Osteocyte (in vitro differentiated cells): Measurements from ENCODE around the gene TRIM8. TPM values are rescaled to one million over a fixed set of nuclear protein-coding genes. Genes with fewer than 3 reads are reported as not detected.

ENCODE experiments used
- DNase-seq: peaks from one replicate; pipeline ENCODE4 v3.0.0; 2021; ENCODE audit warnings: mixed read lengths; ENCODE audit not compliant: unreplicated experiment; ENCODE audit errors: extremely low spot score
- H3K27ac Mint-ChIP-seq: one replicate; pipeline ENCODE4 v1.8.0; 2021; ENCODE audit warnings: mild to moderate bottlenecking, mixed read lengths; ENCODE audit not compliant: unreplicated experiment
- H3K27me3 Mint-ChIP-seq: one replicate; pipeline ENCODE4 v1.8.0; 2021; ENCODE audit warnings: mixed read lengths; ENCODE audit not compliant: unreplicated experiment
- H3K36me3 Mint-ChIP-seq: one replicate; pipeline ENCODE4 v1.8.0; 2021; ENCODE audit warnings: mixed read lengths; ENCODE audit not compliant: unreplicated experiment
- H3K4me1 Mint-ChIP-seq: one replicate; pipeline ENCODE4 v1.8.0; 2021; ENCODE audit warnings: mixed read lengths; ENCODE audit not compliant: unreplicated experiment
- H3K4me3 Mint-ChIP-seq: one replicate; pipeline ENCODE4 v1.8.0; 2021; ENCODE audit warnings: mild to moderate bottlenecking, moderate library complexity, mixed read lengths; ENCODE audit not compliant: unreplicated experiment
- H3K9me3 Mint-ChIP-seq: one replicate; pipeline ENCODE4 v1.8.0; 2021; ENCODE audit warnings: mixed read lengths; ENCODE audit not compliant: unreplicated experiment
- CTCF ChIP-seq: fragments of 200-600 bp; sonication (generic); IDR thresholded peaks from 2 replicates; pipeline ENCODE4 v1.5.0; 2021; ENCODE audit warnings: antibody characterized with exemption, mild to moderate bottlenecking, moderate library complexity
- total RNA-seq: library from RNA; stranded (reverse); gene quantifications from 2 replicates; pipeline ENCODE4 v1.2.1, GENCODE V29; 2021

Gene TRIM8
- total RNA-seq, 1 donor from 2014 or later, result 63.9 TPM

- peak overlapping the region; percentile 98 for H3K27ac Mint-ChIP-seq
- no peaks in the 10 kb centered on the region for H3K36me3 Mint-ChIP-seq
- TF ChIP-seq CTCF, result no peak
- no peak for DNase-seq
- no peaks in the 10 kb centered on the region for H3K27me3 Mint-ChIP-seq
- peaks cover 69% of the 10 kb centered on the region for H3K4me1 Mint-ChIP-seq
- H3K4me3 Mint-ChIP-seq, result peak overlapping the region; percentile 31
- no peaks in the 10 kb centered on the region for H3K9me3 Mint-ChIP-seq
Measured at GRCh38 chr10:102675666-102676533, 31.6 kb downstream of the TRIM8 start.

GRCh38 chr10:102676534-102677315 lies 32.4 kb downstream of the TRIM8 start:
- TF ChIP-seq CTCF, result no peak
- Mint-ChIP-seq H3K27me3 (no peaks in the 10 kb centered on the region), H3K4me3 (peak overlapping the region; percentile 31), H3K27ac (peak overlapping the region; percentile 98), H3K9me3 (no peaks in the 10 kb centered on the region), H3K36me3 (peaks cover 2% of the 10 kb centered on the region), H3K4me1 (peaks cover 69% of the 10 kb centered on the region)
- no peak for DNase-seq

DNA sequence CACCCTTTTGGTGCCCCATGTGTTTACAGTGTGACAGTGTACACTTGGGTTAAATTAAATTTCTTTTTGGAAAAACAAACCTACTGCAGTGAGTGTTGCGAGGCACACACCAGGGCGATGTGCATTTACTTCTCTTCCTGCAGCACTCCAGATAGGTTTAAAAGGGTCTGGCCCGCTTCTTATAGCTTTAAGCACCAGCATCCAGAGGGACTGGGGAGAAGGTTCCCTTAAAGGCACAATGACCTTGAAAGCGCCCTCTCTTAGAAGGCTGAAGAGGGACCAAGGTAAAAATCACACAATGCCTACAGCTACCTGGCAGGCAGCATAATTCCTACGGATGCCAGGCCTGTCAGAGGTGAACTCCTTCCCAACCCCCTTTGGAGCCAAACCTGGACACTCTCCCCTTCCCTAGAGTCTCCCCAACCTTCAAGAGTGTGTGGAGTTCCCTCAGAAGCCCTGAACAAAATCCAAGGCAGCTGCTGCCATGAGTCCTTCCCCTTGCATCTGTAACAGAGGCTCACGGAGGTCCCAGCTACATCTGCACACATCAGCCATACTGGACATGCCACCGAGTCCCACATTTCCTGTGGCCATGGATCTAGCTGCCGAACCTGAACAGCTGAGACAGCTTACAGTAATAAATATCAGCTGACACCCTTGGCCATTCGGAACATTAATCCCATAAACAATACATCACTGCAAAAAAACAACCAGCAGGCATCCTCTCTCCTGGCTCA lies 33.2 kb downstream of the TRIM8 start:
- H3K4me3 Mint-ChIP-seq, result peak overlapping the region; percentile 31
- H3K27me3 Mint-ChIP-seq, result no peaks in the 10 kb centered on the region

GRCh38 chr10:102678068-102678400 lies 33.8 kb downstream of the TRIM8 start:
- no peak for DNase-seq
- H3K9me3 Mint-ChIP-seq, result no peaks in the 10 kb centered on the region
- H3K4me3 Mint-ChIP-seq, result no peak overlapping the region
- H3K4me1 Mint-ChIP-seq, result peaks cover 66% of the 10 kb centered on the region
- peaks cover 6% of the 10 kb centered on the region for H3K36me3 Mint-ChIP-seq
- H3K27ac Mint-ChIP-seq, result peak overlapping the region; percentile 98
- H3K27me3 Mint-ChIP-seq, result no peaks in the 10 kb centered on the region
- no peak for TF ChIP-seq CTCF

More for the DNA sequence above, 33.2 kb downstream of the TRIM8 start:
- no peak for TF ChIP-seq CTCF
- Mint-ChIP-seq H3K9me3 (no peaks in the 10 kb centered on the region), H3K36me3 (peaks cover 6% of the 10 kb centered on the region), H3K4me1 (peaks cover 69% of the 10 kb centered on the region), H3K27ac (peak overlapping the region; percentile 98)
- no peak for DNase-seq
